Activated CD4-positive, CD25-positive, alpha-beta regulatory T cell treated with anti-CD3 and anti-CD28 coated beads, Interleukin-2, amount 50 U/mL, for 16 hours (primary cell): ENCODE data around the gene SPPL2C.
"Not testable (repeated sequence)": the region's sequence is repeated elsewhere in the genome, so short reads cannot be mapped to it uniquely, and the experiment has no call there.

ENCODE experiments used
- DNase-seq: peaks from one replicate; pipeline ENCODE4 v3.0.0-alpha.2; 2020; ENCODE audit warnings: low read depth, low spot score

Gene SPPL2C

DNA sequence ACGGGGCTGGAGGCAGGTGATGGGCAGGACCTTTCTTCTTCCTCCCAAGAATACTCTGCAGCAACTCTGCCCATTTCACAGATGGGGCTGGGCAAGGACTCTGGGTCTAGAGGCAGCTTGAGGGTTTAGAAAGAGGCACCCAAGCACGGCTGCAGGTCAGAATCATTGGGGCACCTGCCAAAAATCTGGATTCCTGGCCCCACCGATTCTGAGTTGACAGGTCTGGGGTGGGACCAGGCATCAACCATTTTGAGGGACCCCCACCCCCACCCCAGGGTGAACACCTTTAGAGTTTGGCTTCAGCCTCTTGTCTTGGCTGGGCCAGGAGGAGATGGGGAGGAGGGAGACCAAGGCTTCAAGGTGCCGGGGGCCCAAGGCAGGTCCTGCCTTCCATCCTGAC is 5.3 kb downstream of the SPPL2C start:
- no peak for DNase-seq

GRCh38 chr17:45850468-45850867 is 5.8 kb downstream of the SPPL2C start:
- no peak for DNase-seq

- no peak for DNase-seq
Measured at GRCh38 chr17:45851022-45851421, 6.3 kb downstream of the SPPL2C start.

- DNase-seq: no peak
Measured at GRCh38 chr17:45851464-45851863, 6.8 kb downstream of the SPPL2C start.

DNA sequence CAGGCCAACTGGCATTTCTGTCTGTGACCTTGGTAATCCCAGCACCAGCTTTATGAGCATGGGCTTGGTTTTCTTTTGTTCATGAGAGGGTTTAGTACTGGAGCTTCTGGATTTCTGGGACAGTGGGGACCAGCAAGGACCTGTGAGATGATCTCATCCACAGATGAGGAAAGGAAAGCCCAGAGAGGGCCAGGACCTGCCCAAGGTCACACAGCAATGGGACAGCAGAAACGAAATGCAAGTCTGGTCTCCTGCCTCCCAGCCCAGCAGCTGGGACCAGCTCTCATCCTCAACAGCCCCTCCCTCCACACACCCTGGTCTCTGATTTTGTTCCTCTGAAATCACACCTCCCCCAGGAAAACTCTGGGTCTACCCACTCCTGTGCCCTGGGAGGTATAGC is 7.2 kb downstream of the SPPL2C start:
- DNase-seq: no peak

- peak; percentile 30 for DNase-seq
Measured at GRCh38 chr17:45852535-45853297, 8.0 kb downstream of the SPPL2C start.

- no peak for DNase-seq
Measured at GRCh38 chr17:45854209-45854608, 9.5 kb downstream of the SPPL2C start.

DNA sequence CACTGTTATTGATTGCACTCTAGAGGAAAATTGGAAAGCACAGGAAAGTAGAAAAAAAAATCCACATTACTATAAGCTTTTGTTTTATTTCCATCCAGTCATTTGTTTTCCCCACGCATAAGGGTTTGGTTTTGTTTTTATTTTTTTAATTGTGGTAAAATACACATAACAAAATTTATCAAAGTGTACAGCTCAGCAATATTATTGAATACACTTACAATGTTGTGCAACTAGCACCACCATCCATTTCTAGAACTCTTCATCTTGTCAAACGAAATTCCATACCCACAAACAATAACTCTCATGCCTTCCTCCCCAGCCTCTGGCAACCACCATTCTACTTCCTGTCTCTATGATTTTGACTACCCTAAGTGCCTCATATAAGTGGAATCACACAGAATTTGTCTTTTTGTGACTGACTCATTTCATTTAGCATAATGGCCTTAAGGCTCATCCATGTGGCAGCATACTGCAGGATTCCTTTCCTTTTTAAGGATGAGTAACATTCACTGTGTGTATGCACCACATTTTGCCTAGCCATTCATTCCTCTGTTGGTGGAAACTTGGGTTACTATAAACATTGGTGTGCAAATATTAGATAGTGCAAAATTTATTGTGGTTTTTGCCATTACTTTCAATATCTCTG is 11.1 kb downstream of the SPPL2C start:
- DNase-seq: no peak

GRCh38 chr17:45857977-45858708 is 13.5 kb downstream of the SPPL2C start:
- no peak for DNase-seq

GRCh38 chr17:45861165-45861564 is 16.5 kb downstream of the SPPL2C start:
- DNase-seq: no peak

- DNase-seq: not testable (repeated sequence)
Measured at GRCh38 chr17:45862127-45862526, 17.4 kb downstream of the SPPL2C start.

- no peak for DNase-seq
Measured at GRCh38 chr17:45863857-45864654, 19.4 kb downstream of the SPPL2C start.

DNA sequence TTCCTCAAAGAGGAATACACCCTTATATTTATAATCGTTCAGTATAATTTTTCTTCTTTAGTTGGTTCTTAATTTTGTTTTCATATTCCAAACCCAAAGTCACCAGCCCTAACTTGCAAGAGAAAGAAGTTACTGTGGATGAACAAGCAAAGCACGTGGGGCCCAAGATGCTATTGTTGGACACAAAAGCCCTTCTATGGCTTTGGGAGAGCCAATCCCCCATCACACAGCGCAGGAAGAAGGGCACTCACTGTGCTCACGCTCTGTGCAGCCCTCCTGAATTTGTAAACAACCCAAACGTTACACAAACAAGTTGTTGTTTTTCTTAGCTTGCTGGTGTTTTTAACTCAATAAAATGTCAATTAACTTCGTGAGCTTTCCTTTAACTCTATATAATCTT is 22.5 kb downstream of the SPPL2C start:
- no peak for DNase-seq

DNA sequence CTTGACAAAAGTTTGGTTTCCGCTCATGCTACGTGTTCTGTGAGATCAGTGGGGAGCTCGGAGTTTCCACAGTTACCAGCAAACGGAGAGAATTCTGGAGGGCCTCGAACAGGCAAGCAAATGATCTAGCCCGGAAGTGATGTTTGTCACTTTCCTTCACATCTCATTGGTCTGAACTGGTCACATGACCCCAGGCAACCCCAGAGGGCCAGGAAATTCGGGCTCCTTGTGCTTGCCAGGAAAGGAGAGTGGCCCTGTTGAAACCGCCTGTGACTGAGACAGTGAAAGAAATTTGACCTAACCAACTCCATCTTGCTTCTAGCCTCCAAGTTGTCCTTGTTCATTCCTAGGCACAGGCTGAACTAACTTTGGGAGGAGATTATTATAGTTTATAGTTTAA is 23.0 kb downstream of the SPPL2C start:
- no peak for DNase-seq

DNA sequence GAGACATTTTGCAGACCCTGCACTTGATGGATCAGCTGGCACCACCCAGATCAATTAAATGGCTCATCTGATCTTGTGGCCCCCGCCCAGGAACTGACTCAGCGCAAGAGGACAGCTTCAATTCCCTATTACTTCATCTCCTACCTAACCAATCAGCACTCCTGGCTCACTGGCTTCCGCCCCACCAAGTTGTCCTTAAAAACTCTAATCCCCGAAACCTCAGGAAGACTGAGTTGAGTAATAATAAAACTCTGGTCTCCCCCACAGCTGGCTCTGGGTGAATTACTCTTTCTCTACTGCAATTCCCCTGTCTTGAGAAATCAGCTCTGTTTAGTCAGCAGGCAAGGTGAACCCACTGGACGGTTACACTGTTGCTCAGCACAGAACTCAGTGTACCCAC is 23.6 kb downstream of the SPPL2C start:
- no peak for DNase-seq

DNA sequence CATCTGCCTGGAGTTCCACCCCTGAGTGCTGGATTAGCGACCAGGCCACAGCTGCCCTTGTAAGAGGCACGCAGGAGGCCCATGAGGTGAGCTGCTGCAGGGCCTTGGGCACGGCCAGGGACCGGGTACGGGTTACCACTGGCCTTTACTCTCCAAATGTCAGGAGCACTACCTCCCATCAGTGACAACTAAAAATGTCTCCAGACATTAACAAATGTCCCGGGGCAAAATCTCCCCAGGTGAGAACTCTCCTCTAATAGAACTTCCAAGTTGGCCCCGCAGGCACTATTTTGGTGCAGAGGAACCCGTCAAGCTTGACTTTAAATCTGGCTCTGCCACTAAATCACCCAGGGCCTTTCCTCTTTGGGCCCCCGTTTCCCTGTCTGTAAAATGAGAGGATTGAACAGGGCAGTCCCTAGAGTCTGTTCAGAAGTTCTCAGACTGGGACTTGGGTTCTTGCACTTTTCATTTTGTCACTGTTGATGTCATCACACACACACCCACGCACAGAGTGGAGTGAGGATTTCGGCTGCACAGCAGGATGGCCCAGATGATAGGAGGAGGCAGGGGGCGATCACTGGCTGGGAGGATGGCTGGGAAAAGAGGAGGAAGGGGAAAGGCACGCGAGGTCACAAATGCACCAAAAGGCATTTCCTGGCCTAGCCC is 25.1 kb downstream of the SPPL2C start:
- no peak for DNase-seq

DNA sequence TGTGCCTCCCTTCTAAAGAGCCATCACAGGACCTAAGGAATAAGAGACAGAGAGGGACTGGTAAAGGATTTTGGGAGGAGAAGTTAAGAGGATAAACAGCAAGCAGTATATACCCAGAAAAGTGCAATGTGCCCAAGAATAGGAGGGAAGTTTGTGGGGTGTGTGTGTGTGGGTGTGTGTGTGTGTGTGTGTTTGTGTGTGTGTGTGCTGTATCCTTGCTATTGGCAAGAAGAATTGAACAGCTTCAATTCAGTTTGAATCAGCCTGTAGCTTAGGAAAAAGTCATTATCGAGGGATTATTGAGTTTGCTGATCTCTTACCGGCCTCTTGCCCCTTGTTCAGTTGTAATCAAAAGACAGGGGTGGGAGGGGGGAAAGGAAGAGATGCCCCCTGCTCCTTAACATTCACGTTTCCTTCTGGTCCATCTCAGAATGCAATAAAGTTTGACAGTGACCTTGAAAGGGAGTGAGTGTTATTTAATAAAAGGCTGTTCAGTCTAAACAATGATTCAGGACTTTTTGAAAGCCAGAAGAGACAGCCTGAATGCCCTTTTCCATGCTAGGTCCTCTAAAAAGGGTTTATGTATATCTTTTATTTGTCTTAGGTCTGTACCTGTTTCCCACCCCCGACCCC is 25.8 kb downstream of the SPPL2C start:
- DNase-seq: no peak

- DNase-seq: no peak
Measured at GRCh38 chr17:45871718-45872117, 27.0 kb downstream of the SPPL2C start.

GRCh38 chr17:45873728-45874127 is 29.0 kb downstream of the SPPL2C start:
- no peak for DNase-seq

GRCh38 chr17:45874151-45874550 is 29.5 kb downstream of the SPPL2C start:
- no peak for DNase-seq

GRCh38 chr17:45876539-45876938 is 31.9 kb downstream of the SPPL2C start:
- DNase-seq: no peak
